Glutamatergic neuron (in vitro differentiated cells): ENCODE results near the gene SVIL. TPM values are rescaled to one million over a fixed set of nuclear protein-coding genes. Genes with fewer than 3 reads are reported as not detected.
"Not testable (repeated sequence)": the region's sequence is repeated elsewhere in the genome, so short reads cannot be mapped to it uniquely, and the experiment has no call there.

Source experiments
- DNase-seq: peaks from one replicate; pipeline ENCODE4 v3.0.0; 2022
- H3K27ac Mint-ChIP-seq: one replicate; pipeline ENCODE4 v1.8.0; 2020; ENCODE audit warnings: mild to moderate bottlenecking, mixed read lengths, inconsistent platforms; ENCODE audit not compliant: unreplicated experiment
- H3K27me3 Mint-ChIP-seq: one replicate; pipeline ENCODE4 v1.8.0; 2020; ENCODE audit warnings: mild to moderate bottlenecking, moderate library complexity, mixed read lengths, inconsistent platforms; ENCODE audit not compliant: unreplicated experiment
- H3K36me3 Mint-ChIP-seq: one replicate; pipeline ENCODE4 v1.8.0; 2020; ENCODE audit warnings: mild to moderate bottlenecking, mixed read lengths, inconsistent platforms; ENCODE audit not compliant: unreplicated experiment
- H3K4me1 Mint-ChIP-seq: one replicate; pipeline ENCODE4 v1.8.0; 2020; ENCODE audit warnings: mild to moderate bottlenecking, low read depth, mixed read lengths, inconsistent platforms; ENCODE audit not compliant: unreplicated experiment
- H3K4me3 Mint-ChIP-seq: one replicate; pipeline ENCODE4 v1.8.0; 2020; ENCODE audit warnings: mild to moderate bottlenecking, mixed read lengths, inconsistent platforms; ENCODE audit not compliant: unreplicated experiment
- H3K9me3 Mint-ChIP-seq: one replicate; pipeline ENCODE4 v1.8.0; 2020; ENCODE audit warnings: mild to moderate bottlenecking, moderate library complexity, mixed read lengths, inconsistent platforms; ENCODE audit not compliant: unreplicated experiment
- total RNA-seq: library from RNA; stranded (reverse); fragmentation: NEBNext Ultra II Directional; extraction: Animal tissue kit (Norgen Biotek cat#: 25700); gene quantifications from one replicate; pipeline ENCODE4 v1.2.1, GENCODE V29; 2021; ENCODE audit not compliant: unreplicated experiment
- TF ChIP-seq, protein P1 (sequence below): fragments of 200-600 bp; sonication (generic); IDR thresholded peaks from one replicate; pipeline ENCODE4 v1.5.0; 2021; ENCODE audit not compliant: partially characterized antibody, unreplicated experiment

The SVIL gene
- total RNA-seq, 1 donor from 2014 or later, result 117 TPM

DNA sequence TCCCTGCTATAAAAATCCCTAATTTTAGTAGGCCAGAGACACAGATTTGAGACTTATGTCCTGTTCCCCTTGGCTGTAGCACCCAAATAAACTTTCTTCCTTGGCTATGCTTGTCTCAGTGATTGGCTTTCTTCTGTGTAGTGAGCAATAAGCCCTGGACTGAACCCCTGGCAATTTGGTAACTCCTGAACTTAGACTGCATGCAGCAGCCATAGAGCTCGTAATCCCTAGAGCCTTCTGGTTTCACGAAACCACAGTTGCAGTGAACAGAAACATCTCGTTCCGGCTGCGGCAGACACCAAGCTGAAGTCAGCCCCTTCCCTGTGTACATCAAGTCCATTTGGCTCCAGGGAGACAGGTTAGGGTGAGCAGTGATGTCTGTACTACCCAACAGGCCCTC lies 173.7 kb downstream of the SVIL start:
- Mint-ChIP-seq H3K36me3 (peaks cover 23% of the 10 kb centered on the region), H3K27ac (no peak overlapping the region), H3K4me1 (peaks cover 2% of the 10 kb centered on the region), H3K27me3 (no peaks in the 10 kb centered on the region), H3K9me3 (peaks cover 10% of the 10 kb centered on the region), H3K4me3 (no peak overlapping the region)
- DNase-seq, result no peak
- TF ChIP-seq, protein P1, sequence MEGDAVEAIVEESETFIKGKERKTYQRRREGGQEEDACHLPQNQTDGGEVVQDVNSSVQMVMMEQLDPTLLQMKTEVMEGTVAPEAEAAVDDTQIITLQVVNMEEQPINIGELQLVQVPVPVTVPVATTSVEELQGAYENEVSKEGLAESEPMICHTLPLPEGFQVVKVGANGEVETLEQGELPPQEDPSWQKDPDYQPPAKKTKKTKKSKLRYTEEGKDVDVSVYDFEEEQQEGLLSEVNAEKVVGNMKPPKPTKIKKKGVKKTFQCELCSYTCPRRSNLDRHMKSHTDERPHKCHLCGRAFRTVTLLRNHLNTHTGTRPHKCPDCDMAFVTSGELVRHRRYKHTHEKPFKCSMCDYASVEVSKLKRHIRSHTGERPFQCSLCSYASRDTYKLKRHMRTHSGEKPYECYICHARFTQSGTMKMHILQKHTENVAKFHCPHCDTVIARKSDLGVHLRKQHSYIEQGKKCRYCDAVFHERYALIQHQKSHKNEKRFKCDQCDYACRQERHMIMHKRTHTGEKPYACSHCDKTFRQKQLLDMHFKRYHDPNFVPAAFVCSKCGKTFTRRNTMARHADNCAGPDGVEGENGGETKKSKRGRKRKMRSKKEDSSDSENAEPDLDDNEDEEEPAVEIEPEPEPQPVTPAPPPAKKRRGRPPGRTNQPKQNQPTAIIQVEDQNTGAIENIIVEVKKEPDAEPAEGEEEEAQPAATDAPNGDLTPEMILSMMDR, result no peak

DNA sequence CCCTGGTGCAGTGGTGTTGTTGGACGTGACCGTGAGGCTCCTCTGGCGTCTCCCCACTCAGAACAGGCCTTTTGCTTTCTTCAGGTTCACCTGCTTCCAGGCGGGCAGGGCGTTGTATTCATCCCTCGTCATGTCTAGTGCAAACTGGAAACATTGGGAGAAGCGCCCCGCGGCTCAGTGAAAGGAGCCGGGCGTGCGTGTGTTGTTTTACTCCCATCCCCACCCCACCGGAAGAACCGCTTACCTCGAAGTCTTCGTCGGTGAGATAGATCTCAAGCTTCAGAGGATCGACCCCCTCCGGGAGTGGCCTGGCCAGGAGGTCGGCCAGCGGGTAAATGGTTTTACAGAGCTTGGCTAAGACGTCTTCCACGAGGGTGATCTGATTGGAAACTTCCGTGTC lies 176.6 kb downstream of the SVIL start:
- not testable (repeated sequence) for H3K4me1 Mint-ChIP-seq, H3K27ac Mint-ChIP-seq, H3K27me3 Mint-ChIP-seq, DNase-seq, H3K4me3 Mint-ChIP-seq
- Mint-ChIP-seq H3K36me3 (peaks cover 25% of the 10 kb centered on the region), H3K9me3 (peaks cover 16% of the 10 kb centered on the region)

DNA sequence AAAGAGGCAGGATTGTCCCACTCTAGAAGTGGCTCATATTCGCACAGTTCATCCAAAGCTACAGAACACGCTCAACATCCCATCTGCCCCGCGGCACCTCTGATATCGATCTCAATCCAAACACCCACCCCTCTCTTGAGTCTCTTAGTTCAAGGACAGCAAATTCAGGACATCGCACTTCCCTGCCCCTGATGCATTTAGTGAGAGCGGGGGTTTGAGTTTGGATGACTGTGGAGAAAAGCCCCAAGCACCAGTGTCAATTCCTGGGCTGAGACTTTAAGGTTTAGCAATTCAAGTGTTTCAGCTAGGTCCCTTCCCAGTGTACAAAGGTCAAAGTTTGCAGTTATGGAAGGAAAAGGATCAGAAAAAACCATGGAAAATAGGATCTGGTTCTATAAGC lies 179.7 kb downstream of the SVIL start:
- H3K27ac Mint-ChIP-seq, result no peak overlapping the region

DNA sequence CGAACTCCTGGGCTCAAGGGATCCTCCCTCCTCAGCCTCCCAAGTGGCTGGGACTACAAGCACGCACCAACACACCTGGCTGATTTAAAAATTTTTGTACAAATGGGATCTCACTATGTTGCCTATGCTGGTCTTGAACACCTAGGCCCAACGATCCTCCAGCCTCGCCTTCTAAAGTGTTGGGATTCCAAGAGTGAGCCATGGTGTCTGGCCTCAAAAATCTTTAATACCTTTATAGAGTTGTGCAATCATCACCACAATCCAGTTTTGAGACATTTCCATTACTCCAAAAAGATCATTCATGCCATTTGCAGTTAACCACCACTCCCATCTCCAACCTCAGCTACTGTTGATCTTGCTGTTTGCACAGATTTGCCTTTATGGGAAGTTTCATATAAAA lies 180.5 kb downstream of the SVIL start:
- TF ChIP-seq, protein P1, result no peak
- no peak for DNase-seq
- H3K36me3 Mint-ChIP-seq, result peaks cover 7% of the 10 kb centered on the region
- peaks cover 4% of the 10 kb centered on the region for H3K4me1 Mint-ChIP-seq
- peaks cover 16% of the 10 kb centered on the region for H3K9me3 Mint-ChIP-seq
- H3K27me3 Mint-ChIP-seq, result peaks cover 2% of the 10 kb centered on the region
- H3K4me3 Mint-ChIP-seq, result no peak overlapping the region
- no peak overlapping the region for H3K27ac Mint-ChIP-seq

More for the DNA sequence above, 179.7 kb downstream of the SVIL start:
- peaks cover 16% of the 10 kb centered on the region for H3K9me3 Mint-ChIP-seq
- TF ChIP-seq, protein P1, result no peak
- H3K36me3 Mint-ChIP-seq, result peaks cover 13% of the 10 kb centered on the region
- no peak for DNase-seq
- H3K27me3 Mint-ChIP-seq, result peaks cover 2% of the 10 kb centered on the region
- peaks cover 2% of the 10 kb centered on the region for H3K4me1 Mint-ChIP-seq
- H3K4me3 Mint-ChIP-seq, result no peak overlapping the region

DNA sequence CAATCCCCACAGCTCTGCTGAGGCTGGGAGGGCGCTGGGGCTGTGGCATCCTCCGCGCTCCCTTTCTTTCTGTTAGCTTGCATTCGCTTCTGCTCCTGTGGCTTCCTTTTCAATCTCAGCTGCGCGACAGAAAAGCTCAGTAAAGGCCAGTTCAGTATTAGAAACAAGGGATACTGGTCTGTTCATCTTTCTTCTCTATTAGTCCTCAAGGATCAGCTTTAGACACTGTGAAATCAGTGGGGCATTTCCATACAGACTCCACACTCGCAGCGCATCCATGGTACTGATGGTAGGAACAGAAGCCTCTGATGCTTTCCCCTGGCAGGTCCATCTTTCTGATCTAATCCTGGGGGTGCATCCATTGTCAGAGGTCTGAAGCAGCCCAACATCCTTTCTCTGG lies 182.2 kb downstream of the SVIL start:
- TF ChIP-seq, protein P1, result no peak
- H3K27ac Mint-ChIP-seq, result no peak overlapping the region
- H3K4me1 Mint-ChIP-seq, result peaks cover 5% of the 10 kb centered on the region
- H3K36me3 Mint-ChIP-seq, result peaks cover 7% of the 10 kb centered on the region
- H3K9me3 Mint-ChIP-seq, result peaks cover 16% of the 10 kb centered on the region
- DNase-seq, result no peak
- H3K27me3 Mint-ChIP-seq, result peaks cover 2% of the 10 kb centered on the region
- H3K4me3 Mint-ChIP-seq, result no peak overlapping the region

DNA sequence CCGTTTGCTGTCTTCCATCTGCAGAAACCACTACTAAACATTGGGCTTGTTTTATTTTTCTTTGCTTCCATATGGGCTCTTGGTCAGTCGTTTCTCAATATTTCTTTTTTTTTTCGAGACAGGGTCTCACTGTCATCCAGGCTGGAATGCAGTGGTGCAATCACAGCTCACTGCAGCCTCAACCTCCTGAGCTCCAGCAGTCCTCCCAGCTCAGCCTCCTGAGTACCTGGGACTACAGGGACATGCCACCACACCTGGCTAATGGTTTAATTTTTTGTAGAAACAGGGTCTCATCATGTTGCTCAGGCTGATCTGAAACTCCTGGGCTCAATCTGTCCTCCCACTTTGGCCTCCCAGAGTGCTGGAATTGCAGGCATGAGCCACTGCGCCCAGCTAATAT lies 182.8 kb downstream of the SVIL start:
- Mint-ChIP-seq H3K4me1 (peaks cover 5% of the 10 kb centered on the region), H3K27ac (no peak overlapping the region), H3K36me3 (peaks cover 7% of the 10 kb centered on the region), H3K27me3 (peaks cover 2% of the 10 kb centered on the region), H3K9me3 (peaks cover 16% of the 10 kb centered on the region), H3K4me3 (no peak overlapping the region)
- DNase-seq, result no peak
- TF ChIP-seq, protein P1, result no peak
